Measurements from ENCODE around the gene FBXW4. TPM values are rescaled to one million over a fixed set of nuclear protein-coding genes. Genes with fewer than 3 reads are reported as not detected.

Gene FBXW4
- total RNA-seq, 1 donor from 2014 or later = 24.4 TPM

- TF ChIP-seq, protein P1, sequence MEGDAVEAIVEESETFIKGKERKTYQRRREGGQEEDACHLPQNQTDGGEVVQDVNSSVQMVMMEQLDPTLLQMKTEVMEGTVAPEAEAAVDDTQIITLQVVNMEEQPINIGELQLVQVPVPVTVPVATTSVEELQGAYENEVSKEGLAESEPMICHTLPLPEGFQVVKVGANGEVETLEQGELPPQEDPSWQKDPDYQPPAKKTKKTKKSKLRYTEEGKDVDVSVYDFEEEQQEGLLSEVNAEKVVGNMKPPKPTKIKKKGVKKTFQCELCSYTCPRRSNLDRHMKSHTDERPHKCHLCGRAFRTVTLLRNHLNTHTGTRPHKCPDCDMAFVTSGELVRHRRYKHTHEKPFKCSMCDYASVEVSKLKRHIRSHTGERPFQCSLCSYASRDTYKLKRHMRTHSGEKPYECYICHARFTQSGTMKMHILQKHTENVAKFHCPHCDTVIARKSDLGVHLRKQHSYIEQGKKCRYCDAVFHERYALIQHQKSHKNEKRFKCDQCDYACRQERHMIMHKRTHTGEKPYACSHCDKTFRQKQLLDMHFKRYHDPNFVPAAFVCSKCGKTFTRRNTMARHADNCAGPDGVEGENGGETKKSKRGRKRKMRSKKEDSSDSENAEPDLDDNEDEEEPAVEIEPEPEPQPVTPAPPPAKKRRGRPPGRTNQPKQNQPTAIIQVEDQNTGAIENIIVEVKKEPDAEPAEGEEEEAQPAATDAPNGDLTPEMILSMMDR (IDR thresholded peaks at IDR 0.05; ENCODE audit: insufficient read depth, low read length, poor library complexity, severe bottlenecking) = no peak
Measured at GRCh38 chr10:101726115-101726387, 31.1 kb upstream of the FBXW4 start.

GRCh38 chr10:101725296-101726114 lies 30.5 kb upstream of the FBXW4 start:
- Histone ChIP-seq H3K36me3 (ENCODE audit: control insufficient read depth, insufficient read depth, low read length) (no peaks in the 10 kb centered on the region), H3K27me3 (ENCODE audit: control insufficient read depth, insufficient read depth, low read length) (no peaks in the 10 kb centered on the region), H3K4me3 (ENCODE audit: low read depth, low read length) (no peak overlapping the region)
- TF ChIP-seq, protein P1 (IDR thresholded peaks at IDR 0.05; ENCODE audit: insufficient read depth, low read length, poor library complexity, severe bottlenecking) = no peak
- DNase-seq (ENCODE audit: low read depth) = no peak

More at GRCh38 chr10:101726115-101726387, 31.1 kb upstream of the FBXW4 start:
- Histone ChIP-seq H3K4me3 (ENCODE audit: low read depth, low read length) (no peak overlapping the region), H3K36me3 (ENCODE audit: control insufficient read depth, insufficient read depth, low read length) (no peaks in the 10 kb centered on the region), H3K27me3 (ENCODE audit: control insufficient read depth, insufficient read depth, low read length) (no peaks in the 10 kb centered on the region)
- DNase-seq (ENCODE audit: low read depth) = no peak

DNA sequence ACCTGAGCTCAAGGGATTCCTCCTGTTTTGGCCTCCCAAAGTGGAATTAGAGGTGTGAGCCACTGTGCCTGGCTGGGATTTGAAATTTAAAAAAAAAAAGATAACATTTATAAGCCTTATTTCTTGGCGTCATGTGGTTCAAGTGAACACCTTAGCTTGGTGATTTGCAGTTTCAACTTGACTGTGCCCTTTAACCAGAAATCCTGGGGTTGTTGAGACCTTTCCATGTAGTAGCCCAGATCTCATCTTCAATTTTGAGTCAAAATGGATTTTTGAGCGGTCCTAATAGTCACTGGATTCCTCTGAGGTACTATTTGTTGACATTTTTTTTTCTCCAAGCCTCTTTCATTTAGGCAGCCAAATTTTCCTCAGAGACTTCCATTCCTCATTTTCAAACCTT lies 29.5 kb upstream of the FBXW4 start:
- no peak for DNase-seq (ENCODE audit: low read depth)
- H3K27me3 ChIP-seq (ENCODE audit: control insufficient read depth, insufficient read depth, low read length) = no peaks in the 10 kb centered on the region
- TF ChIP-seq, protein P1 (IDR thresholded peaks at IDR 0.05; ENCODE audit: insufficient read depth, low read length, poor library complexity, severe bottlenecking) = no peak
- H3K36me3 ChIP-seq (ENCODE audit: control insufficient read depth, insufficient read depth, low read length) = no peaks in the 10 kb centered on the region
- H3K4me3 ChIP-seq (ENCODE audit: low read depth, low read length) = no peak overlapping the region

DNA sequence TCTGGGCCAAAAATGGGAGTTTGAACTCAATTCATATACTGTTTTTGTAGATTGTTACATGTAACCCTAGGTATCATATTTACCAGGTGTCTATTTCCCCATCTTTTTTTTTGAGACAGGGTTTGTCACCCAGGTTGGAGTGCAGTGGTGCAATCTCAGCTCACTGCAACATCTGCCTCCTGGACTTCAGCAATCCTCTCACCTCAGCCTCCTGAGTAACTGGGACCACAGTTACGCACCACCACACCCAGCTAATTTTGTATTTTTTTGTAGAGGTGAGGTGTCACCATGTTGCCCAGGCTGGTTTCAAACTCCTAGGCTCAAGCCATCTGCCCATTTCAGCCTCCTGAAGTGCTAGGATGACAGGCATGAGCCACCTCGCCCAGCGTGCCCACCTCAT lies 28.2 kb upstream of the FBXW4 start:
- H3K4me3 ChIP-seq (ENCODE audit: low read depth, low read length) = no peak overlapping the region
- DNase-seq (ENCODE audit: low read depth) = no peak
- TF ChIP-seq, protein P1 (IDR thresholded peaks at IDR 0.05; ENCODE audit: insufficient read depth, low read length, poor library complexity, severe bottlenecking) = no peak
- no peaks in the 10 kb centered on the region for H3K27me3 ChIP-seq (ENCODE audit: control insufficient read depth, insufficient read depth, low read length)
- no peaks in the 10 kb centered on the region for H3K36me3 ChIP-seq (ENCODE audit: control insufficient read depth, insufficient read depth, low read length)

DNA sequence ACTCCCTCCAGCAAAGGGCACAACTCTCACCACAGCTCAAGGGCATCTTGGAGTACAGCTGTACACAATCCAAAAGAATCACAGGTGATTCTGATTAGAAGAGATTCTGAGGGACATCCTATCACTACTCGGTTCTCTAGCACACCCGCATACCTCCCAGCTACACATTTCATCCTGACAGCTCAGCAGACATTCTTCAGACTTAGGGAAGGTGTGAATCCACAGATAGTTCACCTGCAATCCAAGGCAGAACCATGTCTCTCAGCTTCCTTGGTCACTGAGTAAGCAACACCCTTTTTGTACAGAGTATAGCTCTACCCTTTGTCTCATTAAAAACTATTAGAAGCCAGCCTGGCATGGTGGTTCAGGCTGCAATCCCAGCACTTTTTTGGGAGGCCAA lies 26.8 kb upstream of the FBXW4 start:
- DNase-seq (ENCODE audit: low read depth) = no peak
- no peaks in the 10 kb centered on the region for H3K36me3 ChIP-seq (ENCODE audit: control insufficient read depth, insufficient read depth, low read length)
- H3K4me3 ChIP-seq (ENCODE audit: low read depth, low read length) = no peak overlapping the region
- TF ChIP-seq, protein P1 (IDR thresholded peaks at IDR 0.05; ENCODE audit: insufficient read depth, low read length, poor library complexity, severe bottlenecking) = no peak
- H3K27me3 ChIP-seq (ENCODE audit: control insufficient read depth, insufficient read depth, low read length) = no peaks in the 10 kb centered on the region

All from kidney epithelial cell (primary cell).